Naive thymus-derived CD4-positive, alpha-beta T cell (primary cell): ENCODE data around the gene EEF1AKMT1. TPM values are rescaled to one million over a fixed set of nuclear protein-coding genes. Genes with fewer than 3 reads are reported as not detected.

ENCODE experiments used
- ATAC-seq: fragments of 150-1000 bp; cut with Tn5 transposase; 2 replicates; pipeline ENCODE4 v1.10.0; 2021; ENCODE audit warnings: mild to moderate bottlenecking, moderate library complexity
- CTCF ChIA-PET: fragments of 350-600 bp; sonication (Branson Sonifier 250); formaldehyde crosslinking; loops from one replicate; lab custom pipeline; 2021; ENCODE audit warnings: antibody characterized with exemption; lab: Charles Lee
- POLR2A ChIA-PET: fragments of 350-600 bp; sonication (Branson Sonifier 250); formaldehyde crosslinking; loops from one replicate; lab custom pipeline; 2021; ENCODE audit warnings: antibody characterized with exemption, inconsistent platforms; lab: Charles Lee
- DNase-seq, 9 donors: peaks; one replicate each; pipeline versions ENCODE4 v3.0.0 to v3.0.0-alpha.2; 2020 to 2022; ENCODE audit warnings: mixed read lengths in 1 of 9
- H3K27ac ChIP-seq: one replicate; pipeline ENCODE4 v1.7.0; 2013; ENCODE audit warnings: mild to moderate bottlenecking, low read depth, low read length, moderate library complexity
- H3K27me3 ChIP-seq, 2 donors: one replicate each; pipeline ENCODE4 v1.7.0; 2013; ENCODE audit warnings: low read length in 2 of 2, mild to moderate bottlenecking in 2 of 2, moderate library complexity in 2 of 2; ENCODE audit not compliant: control insufficient read depth in 2 of 2, insufficient read depth in 2 of 2
- H3K36me3 ChIP-seq, 3 experiments: 1 replicate in 2 of 3; 2 replicates in 1 of 3; pipeline ENCODE4 v1.7.0; 2013; ENCODE audit warnings: low read length in 3 of 3, mild to moderate bottlenecking in 3 of 3, moderate library complexity in 1 of 3; ENCODE audit not compliant: insufficient read depth in 3 of 3, control insufficient read depth in 2 of 3
- H3K4me1 ChIP-seq, 2 donors: one replicate each; pipeline ENCODE4 v1.7.0; 2013; ENCODE audit warnings: low read length in 2 of 2, mild to moderate bottlenecking in 2 of 2, moderate library complexity in 1 of 2; ENCODE audit not compliant: control insufficient read depth in 2 of 2, insufficient read depth in 2 of 2
- H3K4me3 ChIP-seq: 2 replicates; pipeline ENCODE4 v1.7.0; 2013; ENCODE audit warnings: mild to moderate bottlenecking, low read length
- H3K9me3 ChIP-seq, 3 experiments: 1 replicate in 2 of 3; 2 replicates in 1 of 3; pipeline ENCODE4 v1.7.0; 2013; ENCODE audit warnings: low read length in 3 of 3; ENCODE audit not compliant: control insufficient read depth in 2 of 3
- H3K27ac Mint-ChIP-seq, 9 donors: one replicate each; pipeline ENCODE4 v1.8.0; 2020 to 2022; ENCODE audit warnings: mixed read lengths in 9 of 9, mild to moderate bottlenecking in 8 of 9, moderate library complexity in 5 of 9, inconsistent platforms in 2 of 9
- H3K27me3 Mint-ChIP-seq, 5 donors: one replicate each; pipeline ENCODE4 v1.8.0; 2021 to 2022; ENCODE audit warnings: mixed read lengths in 5 of 5, mild to moderate bottlenecking in 1 of 5
- H3K36me3 Mint-ChIP-seq, 5 donors: one replicate each; pipeline ENCODE4 v1.8.0; 2020 to 2022; ENCODE audit warnings: mixed read lengths in 5 of 5, mild to moderate bottlenecking in 3 of 5, inconsistent platforms in 1 of 5
- H3K4me1 Mint-ChIP-seq, 7 donors: one replicate each; pipeline ENCODE4 v1.8.0; 2020 to 2022; ENCODE audit warnings: mixed read lengths in 7 of 7, mild to moderate bottlenecking in 3 of 7, inconsistent platforms in 1 of 7
- H3K4me3 Mint-ChIP-seq, 10 donors: one replicate each; pipeline ENCODE4 v1.8.0; 2020 to 2022; ENCODE audit warnings: mild to moderate bottlenecking in 10 of 10, mixed read lengths in 10 of 10, moderate library complexity in 6 of 10, inconsistent platforms in 2 of 10
- H3K9me3 Mint-ChIP-seq, 11 donors: one replicate each; pipeline ENCODE4 v1.8.0; 2020 to 2022; ENCODE audit warnings: mixed read lengths in 11 of 11, mild to moderate bottlenecking in 4 of 11, inconsistent platforms in 1 of 11, moderate library complexity in 1 of 11
- intact Hi-C, 2 donors: fragments of 100-400 bp; cut with micrococcal nuclease; formaldehyde crosslinking; loops; one replicate each; pipeline ENCODE4 v1.15.1; 2023
- polyA plus RNA-seq, 2 donors: library from polyadenylated mRNA; unstranded; fragments of 300-500 nt; fragmentation: Illumina TruSeq; gene quantifications; one replicate each; pipeline ENCODE4 v1.2.3, GENCODE V29; 2021
- total RNA-seq, 6 experiments: library from RNA in 5 of 6; stranded (reverse) in 5 of 6; gene quantifications; 1 replicate in 5 of 6; 2 replicates in 1 of 6; pipeline ENCODE4 v1.2.3 and lab custom pipeline; 2021 to 2026

Gene EEF1AKMT1
- total and polyA plus RNA-seq, 7 experiments from 2014 or later = 4.2 to 14.1 (median 9.8) TPM

DNA sequence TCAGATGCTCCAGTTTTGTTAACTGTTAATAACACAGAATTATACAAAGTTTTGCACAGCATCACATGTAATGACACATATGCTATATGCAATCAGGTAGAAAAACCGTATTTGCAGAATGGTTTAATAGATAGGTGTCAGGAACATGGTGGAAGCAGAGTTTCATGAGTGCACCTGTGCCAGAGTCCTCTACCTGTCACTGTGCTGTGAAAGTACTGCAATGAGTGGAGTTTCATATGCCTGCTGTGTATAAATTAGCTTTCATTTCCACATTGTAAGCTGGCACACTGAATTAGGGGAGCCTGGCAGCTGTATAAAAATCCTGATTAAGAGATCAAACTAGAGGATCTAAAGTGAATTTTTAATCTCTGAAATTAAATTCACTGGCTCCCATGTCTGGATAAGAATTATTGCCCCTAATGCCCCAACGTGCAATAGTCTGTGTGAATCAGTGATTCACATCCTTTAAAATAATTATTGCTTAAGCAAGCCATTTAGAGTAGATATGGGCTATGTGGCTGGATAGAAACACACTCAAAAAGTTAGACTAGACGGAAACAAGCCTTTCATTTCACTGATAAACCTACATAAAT, 8.5 kb upstream of the EEF1AKMT1 start:
- POLR2A ChIA-PET = interaction anchor here (0.5 to 1.3 kb wide), 3 partner anchors 9 to 147 kb away, joined by 3 to 5 read pairs (median 3); partner anchors contain the start of gene EEF1AKMT1
- Mint-ChIP-seq H3K4me1 (peaks cover 0 to 24% (median 11%) of the 10 kb centered on the region in 7 donors), H3K9me3 (no peaks in the 10 kb centered on the region), H3K27me3 (no peaks in the 10 kb centered on the region), H3K36me3 (peaks cover 0 to 32% (median 22%) of the 10 kb centered on the region in 5 donors), H3K27ac (peak overlapping the region in 2 of 9 donors; percentile 11 to 56), H3K4me3 (no peak overlapping the region)
- Histone ChIP-seq H3K9me3 (no peaks in the 10 kb centered on the region), H3K4me3 (no peak overlapping the region), H3K27me3 (no peaks in the 10 kb centered on the region), H3K27ac (no peak overlapping the region), H3K36me3 (peaks cover 0 to 30% (median 5%) of the 10 kb centered on the region in 3 experiments), H3K4me1 (no peaks in the 10 kb centered on the region)
- intact Hi-C loops = no loop called here
- CTCF ChIA-PET = no interaction called here
- no peak for DNase-seq
- ATAC-seq = no peak

DNA sequence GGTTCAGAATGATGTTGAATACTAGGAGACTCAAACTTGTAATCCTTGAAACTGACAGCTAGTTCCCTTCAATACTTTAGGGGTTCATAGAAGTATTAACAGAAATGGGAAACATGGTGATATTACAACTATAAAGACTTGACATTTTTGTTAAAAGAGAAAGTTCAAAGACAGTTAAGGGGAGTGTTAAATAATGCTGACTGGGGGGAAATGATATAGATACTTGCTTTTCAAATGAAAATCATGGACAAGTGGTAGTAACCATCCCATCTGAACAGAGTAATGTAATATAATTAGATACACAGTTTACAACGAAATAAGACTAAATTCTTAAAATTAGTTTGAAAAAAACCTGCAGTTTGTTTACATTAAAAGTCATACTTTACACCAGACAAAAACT, 6.6 kb upstream of the EEF1AKMT1 start:
- Histone ChIP-seq H3K36me3 (peaks cover 0 to 28% (median 5%) of the 10 kb centered on the region in 3 experiments), H3K27ac (no peak overlapping the region), H3K4me3 (no peak overlapping the region), H3K9me3 (no peaks in the 10 kb centered on the region), H3K4me1 (no peaks in the 10 kb centered on the region), H3K27me3 (no peaks in the 10 kb centered on the region)
- Mint-ChIP-seq H3K9me3 (no peaks in the 10 kb centered on the region), H3K27me3 (no peaks in the 10 kb centered on the region), H3K36me3 (peaks cover 0 to 29% (median 12%) of the 10 kb centered on the region in 5 donors), H3K4me3 (no peak overlapping the region), H3K4me1 (peaks cover 1 to 22% (median 11%) of the 10 kb centered on the region in 7 donors), H3K27ac (peak overlapping the region in 4 of 9 donors; percentile 2 to 70 (median 12))
- ChIA-PET CTCF (interaction anchor here (1.0 kb wide), 1 partner anchor 77 kb away, joined by 4 read pairs; the partner anchor contains the start of gene IL17D), POLR2A (interaction anchor here (0.9 kb wide), 1 partner anchor 113 kb away, joined by 3 read pairs; no protein-coding TSS in a partner anchor)
- DNase-seq (no peak), ATAC-seq (no peak)
- intact Hi-C loops = no loop called here

- H3K27ac Mint-ChIP-seq = no peak overlapping the region
- H3K4me3 Mint-ChIP-seq = no peak overlapping the region
- ChIA-PET POLR2A (interaction anchor here (0.9 to 1.1 kb wide), 2 partner anchors 12 to 112 kb away, joined by 3 read pairs; no protein-coding TSS in a partner anchor), CTCF (interaction anchor here (1.0 kb wide), 1 partner anchor 76 kb away, joined by 4 read pairs; the partner anchor contains the start of gene IL17D)
- DNase-seq = no peak
- Histone ChIP-seq H3K27me3 (no peaks in the 10 kb centered on the region), H3K4me3 (no peak overlapping the region), H3K4me1 (no peaks in the 10 kb centered on the region), H3K27ac (no peak overlapping the region), H3K36me3 (peaks cover 0 to 23% (median 5%) of the 10 kb centered on the region in 3 experiments), H3K9me3 (no peaks in the 10 kb centered on the region)
- intact Hi-C loops = no loop called here
- H3K4me1 Mint-ChIP-seq = peaks cover 6 to 31% (median 15%) of the 10 kb centered on the region in 7 donors
- ATAC-seq = no peak
- H3K9me3 Mint-ChIP-seq = no peaks in the 10 kb centered on the region
- H3K36me3 Mint-ChIP-seq = peaks cover 0 to 29% (median 16%) of the 10 kb centered on the region in 5 donors
- no peaks in the 10 kb centered on the region for H3K27me3 Mint-ChIP-seq
Observed at GRCh38 chr13:20779405-20779804, 5.6 kb upstream of the EEF1AKMT1 start.

DNA sequence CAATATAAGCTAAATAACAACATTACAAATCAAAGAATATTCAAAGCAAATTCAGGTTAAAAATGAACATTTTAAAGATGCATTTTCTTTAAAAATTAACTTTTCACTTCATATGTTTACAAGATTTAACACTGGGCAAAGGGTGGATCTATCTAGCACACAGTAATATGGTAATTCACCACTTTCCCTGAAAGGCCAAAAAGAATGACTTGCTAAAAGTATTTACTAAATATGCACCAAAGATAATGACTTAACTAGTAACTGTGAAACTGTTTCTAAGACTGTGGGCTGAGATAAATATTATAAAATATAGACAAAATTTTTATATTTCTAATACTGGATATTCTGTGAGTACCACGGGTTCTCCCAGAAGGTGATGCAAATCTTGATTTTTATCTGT, 4.5 kb upstream of the EEF1AKMT1 start:
- H3K27ac ChIP-seq = no peak overlapping the region
- no peak overlapping the region for H3K4me3 Mint-ChIP-seq
- no peak for ATAC-seq
- H3K27ac Mint-ChIP-seq = no peak overlapping the region
- DNase-seq = no peak
- peaks cover 10 to 31% (median 18%) of the 10 kb centered on the region in 7 donors for H3K4me1 Mint-ChIP-seq
- ChIA-PET CTCF (no interaction called here), POLR2A (interaction anchor here (1.1 kb wide), 1 partner anchor 11 kb away, joined by 3 read pairs; no protein-coding TSS in a partner anchor)
- peaks cover 0 to 4% of the 10 kb centered on the region in 2 donors for H3K4me1 ChIP-seq
- peaks cover 0 to 18% (median 5%) of the 10 kb centered on the region in 5 donors for H3K36me3 Mint-ChIP-seq
- H3K9me3 ChIP-seq = no peaks in the 10 kb centered on the region
- intact Hi-C loops = no loop called here
- H3K36me3 ChIP-seq = peaks cover 0 to 13% (median 1%) of the 10 kb centered on the region in 3 experiments
- peaks cover 0 to 4% (median 0%) of the 10 kb centered on the region in 11 donors for H3K9me3 Mint-ChIP-seq
- no peaks in the 10 kb centered on the region for H3K27me3 ChIP-seq
- H3K27me3 Mint-ChIP-seq = no peaks in the 10 kb centered on the region
- H3K4me3 ChIP-seq = no peak overlapping the region

- intact Hi-C loops = no loop called here
- Mint-ChIP-seq H3K27ac (peak overlapping the region in 1 of 9 donors; percentile 3), H3K27me3 (no peaks in the 10 kb centered on the region), H3K36me3 (peaks cover 0 to 14% (median 4%) of the 10 kb centered on the region in 5 donors), H3K4me1 (peaks cover 18 to 36% (median 28%) of the 10 kb centered on the region in 7 donors), H3K9me3 (peaks cover 0 to 9% (median 0%) of the 10 kb centered on the region in 11 donors), H3K4me3 (no peak overlapping the region)
- H3K36me3 ChIP-seq = peaks cover 0 to 4% (median 0%) of the 10 kb centered on the region in 3 experiments
- H3K9me3 ChIP-seq = no peaks in the 10 kb centered on the region
- ATAC-seq (no peak), DNase-seq (no peak)
- no peak overlapping the region for H3K27ac ChIP-seq
- ChIA-PET POLR2A (interaction anchor here (0.6 kb wide), 1 partner anchor 34 kb away, joined by 5 read pairs; no protein-coding TSS in a partner anchor), CTCF (no interaction called here)
- H3K4me3 ChIP-seq = no peak overlapping the region
- no peaks in the 10 kb centered on the region for H3K27me3 ChIP-seq
- H3K4me1 ChIP-seq = peaks cover 9 to 16% of the 10 kb centered on the region in 2 donors
Observed at GRCh38 chr13:20776751-20777150, 3.0 kb upstream of the EEF1AKMT1 start.

GRCh38 chr13:20775961-20776360, 2.2 kb upstream of the EEF1AKMT1 start:
- ChIA-PET POLR2A (interaction anchor here (0.6 to 3.1 kb wide), 2 partner anchors 11 to 35 kb away, joined by 5 to 8 read pairs; no protein-coding TSS in a partner anchor), CTCF (no interaction called here)
- peaks cover 0 to 10% (median 0%) of the 10 kb centered on the region in 11 donors for H3K9me3 Mint-ChIP-seq
- intact Hi-C loops = loop anchor here in 1 of 2 donors (2.0 kb wide), 1 partner anchor 913 kb away; the partner anchor contains the start of gene ZMYM5
- H3K4me3 Mint-ChIP-seq = peak overlapping the region in 1 of 10 donors; percentile 47
- no peak overlapping the region for H3K27ac Mint-ChIP-seq
- H3K4me1 Mint-ChIP-seq = peaks cover 18 to 44% (median 35%) of the 10 kb centered on the region in 7 donors
- ATAC-seq (no peak), DNase-seq (no peak)
- no peaks in the 10 kb centered on the region for H3K27me3 Mint-ChIP-seq
- peaks cover 0 to 21% (median 4%) of the 10 kb centered on the region in 5 donors for H3K36me3 Mint-ChIP-seq
- H3K4me1 ChIP-seq = peaks cover 9 to 16% of the 10 kb centered on the region in 2 donors
- no peak overlapping the region for H3K4me3 ChIP-seq
- H3K9me3 ChIP-seq = no peaks in the 10 kb centered on the region
- no peaks in the 10 kb centered on the region for H3K27me3 ChIP-seq
- H3K27ac ChIP-seq = no peak overlapping the region
- H3K36me3 ChIP-seq = no peaks in the 10 kb centered on the region
